EH (cell line): ENCODE results near the gene TNFRSF14.

Experiments used
- DNase-seq: peaks from one replicate; pipeline ENCODE4 v3.0.0-alpha.2; 2015; ENCODE audit warnings: low read depth

The TNFRSF14 gene

GRCh38 chr1:2588661-2589430, 32.7 kb downstream of the TNFRSF14 start:
- no peak for DNase-seq

GRCh38 chr1:2589431-2590232, 33.5 kb downstream of the TNFRSF14 start:
- DNase-seq, result no peak

GRCh38 chr1:2590233-2591141, 34.3 kb downstream of the TNFRSF14 start:
- no peak for DNase-seq

- DNase-seq, result no peak
These were observed 35.0 kb downstream of the TNFRSF14 start for GRCh38 chr1:2591233-2591580.

GRCh38 chr1:2591581-2592261, 35.5 kb downstream of the TNFRSF14 start:
- DNase-seq, result no peak

GRCh38 chr1:2592672-2593071, 36.5 kb downstream of the TNFRSF14 start:
- no peak for DNase-seq

- DNase-seq, result no peak
These were observed 37.2 kb downstream of the TNFRSF14 start for GRCh38 chr1:2593251-2593878.

- peak; percentile 61 for DNase-seq
These were observed 38.0 kb downstream of the TNFRSF14 start for GRCh38 chr1:2594001-2594640.

- DNase-seq, result no peak
These were observed 38.5 kb downstream of the TNFRSF14 start for GRCh38 chr1:2594641-2595131.

GRCh38 chr1:2595261-2595811, 39.2 kb downstream of the TNFRSF14 start:
- no peak for DNase-seq

GRCh38 chr1:2595812-2596529, 39.8 kb downstream of the TNFRSF14 start:
- no peak for DNase-seq

GRCh38 chr1:2596530-2597333, 40.6 kb downstream of the TNFRSF14 start:
- DNase-seq, result no peak

GRCh38 chr1:2597441-2598328, 41.5 kb downstream of the TNFRSF14 start:
- DNase-seq, result no peak

GRCh38 chr1:2598329-2598931, 42.3 kb downstream of the TNFRSF14 start:
- DNase-seq, result no peak

GRCh38 chr1:2601721-2602303, 45.6 kb downstream of the TNFRSF14 start:
- DNase-seq, result no peak

- DNase-seq, result no peak
These were observed 46.2 kb downstream of the TNFRSF14 start for GRCh38 chr1:2602311-2602835.
